GM12874 (cell line): ENCODE results near the gene SNCB.

ENCODE experiments used
- TF ChIP-seq, protein P1 (sequence below): IDR thresholded peaks from 2 replicates; pipeline ENCODE4 v1.5.1; 2011; ENCODE audit warnings: low read depth, mild to moderate bottlenecking, control low read depth, low read length, moderate library complexity; ENCODE audit not compliant: insufficient read depth

The SNCB gene

DNA sequence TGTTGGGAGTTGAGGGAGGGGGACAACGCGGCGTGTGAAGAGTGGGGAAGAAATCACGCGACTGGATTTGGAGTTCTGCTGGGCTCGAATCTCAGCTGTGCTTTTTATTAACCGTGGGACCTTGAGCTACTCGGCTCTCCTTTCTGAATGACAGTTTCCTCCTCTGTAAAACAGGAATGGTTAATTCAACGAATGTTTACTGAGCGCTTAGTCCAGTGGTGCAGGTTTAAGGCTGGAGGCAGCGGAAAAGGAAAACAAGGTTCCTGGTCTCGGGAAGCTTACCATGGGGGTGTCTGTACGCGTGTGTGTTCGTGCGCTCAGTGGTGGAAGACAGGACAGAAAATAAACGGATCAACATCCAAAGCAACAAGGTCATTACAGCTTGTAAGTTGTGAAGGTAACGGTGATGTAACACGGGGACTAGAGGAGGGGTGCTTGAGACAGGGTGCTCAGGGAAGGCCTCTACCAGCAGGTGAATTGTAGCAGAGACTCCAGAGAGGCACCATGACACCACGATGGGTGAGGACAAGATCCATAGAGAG is 418 bp upstream of the SNCB start:
- TF ChIP-seq, protein P1, sequence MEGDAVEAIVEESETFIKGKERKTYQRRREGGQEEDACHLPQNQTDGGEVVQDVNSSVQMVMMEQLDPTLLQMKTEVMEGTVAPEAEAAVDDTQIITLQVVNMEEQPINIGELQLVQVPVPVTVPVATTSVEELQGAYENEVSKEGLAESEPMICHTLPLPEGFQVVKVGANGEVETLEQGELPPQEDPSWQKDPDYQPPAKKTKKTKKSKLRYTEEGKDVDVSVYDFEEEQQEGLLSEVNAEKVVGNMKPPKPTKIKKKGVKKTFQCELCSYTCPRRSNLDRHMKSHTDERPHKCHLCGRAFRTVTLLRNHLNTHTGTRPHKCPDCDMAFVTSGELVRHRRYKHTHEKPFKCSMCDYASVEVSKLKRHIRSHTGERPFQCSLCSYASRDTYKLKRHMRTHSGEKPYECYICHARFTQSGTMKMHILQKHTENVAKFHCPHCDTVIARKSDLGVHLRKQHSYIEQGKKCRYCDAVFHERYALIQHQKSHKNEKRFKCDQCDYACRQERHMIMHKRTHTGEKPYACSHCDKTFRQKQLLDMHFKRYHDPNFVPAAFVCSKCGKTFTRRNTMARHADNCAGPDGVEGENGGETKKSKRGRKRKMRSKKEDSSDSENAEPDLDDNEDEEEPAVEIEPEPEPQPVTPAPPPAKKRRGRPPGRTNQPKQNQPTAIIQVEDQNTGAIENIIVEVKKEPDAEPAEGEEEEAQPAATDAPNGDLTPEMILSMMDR: no peak

GRCh38 chr5:176629317-176629852 is 949 bp downstream of the SNCB start:
- TF ChIP-seq, protein P1: no peak

DNA sequence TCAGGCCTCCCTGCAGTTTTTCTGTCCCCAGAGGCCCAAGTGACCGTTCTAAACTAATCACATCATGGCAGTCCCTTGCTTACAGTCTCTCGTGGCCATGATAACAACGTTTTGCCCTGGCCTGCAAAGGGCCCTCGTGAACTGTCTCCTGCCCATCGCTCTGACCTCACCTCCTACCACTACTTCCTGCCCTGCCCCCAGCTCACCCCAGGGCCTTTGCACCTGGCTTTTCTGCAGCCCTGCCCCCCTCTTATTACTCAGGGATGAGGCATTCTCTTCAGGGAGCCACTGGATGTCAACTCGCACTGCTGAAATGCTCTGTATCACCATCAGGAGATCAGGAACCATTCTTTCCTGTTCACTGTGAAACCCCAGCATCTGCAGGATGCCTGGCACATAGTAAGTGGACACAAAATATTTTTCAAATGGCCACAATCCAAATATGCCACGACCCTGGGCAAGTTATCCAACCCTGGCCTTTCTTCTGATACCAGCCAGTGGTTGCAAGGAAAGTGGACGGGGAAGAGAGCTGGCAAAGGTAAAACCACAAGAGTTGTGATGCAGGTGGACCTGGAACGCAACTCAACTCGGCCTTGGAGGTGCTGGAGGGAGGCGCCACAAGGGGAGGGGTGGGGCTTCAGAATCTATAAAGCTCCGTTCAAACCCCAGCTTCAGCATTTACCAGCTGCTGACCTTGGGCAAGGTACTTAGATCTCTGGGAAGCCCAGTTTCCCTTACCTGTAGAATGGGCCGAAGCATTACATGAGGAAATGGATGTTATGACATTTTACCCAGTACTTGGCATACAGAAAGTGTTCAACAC is 1.7 kb downstream of the SNCB start:
- TF ChIP-seq, protein P1: no peak

GRCh38 chr5:176627582-176627981 is 2.8 kb downstream of the SNCB start:
- TF ChIP-seq, protein P1: no peak

- TF ChIP-seq, protein P1: no peak
These were observed 3.5 kb downstream of the SNCB start for GRCh38 chr5:176626876-176627236.

DNA sequence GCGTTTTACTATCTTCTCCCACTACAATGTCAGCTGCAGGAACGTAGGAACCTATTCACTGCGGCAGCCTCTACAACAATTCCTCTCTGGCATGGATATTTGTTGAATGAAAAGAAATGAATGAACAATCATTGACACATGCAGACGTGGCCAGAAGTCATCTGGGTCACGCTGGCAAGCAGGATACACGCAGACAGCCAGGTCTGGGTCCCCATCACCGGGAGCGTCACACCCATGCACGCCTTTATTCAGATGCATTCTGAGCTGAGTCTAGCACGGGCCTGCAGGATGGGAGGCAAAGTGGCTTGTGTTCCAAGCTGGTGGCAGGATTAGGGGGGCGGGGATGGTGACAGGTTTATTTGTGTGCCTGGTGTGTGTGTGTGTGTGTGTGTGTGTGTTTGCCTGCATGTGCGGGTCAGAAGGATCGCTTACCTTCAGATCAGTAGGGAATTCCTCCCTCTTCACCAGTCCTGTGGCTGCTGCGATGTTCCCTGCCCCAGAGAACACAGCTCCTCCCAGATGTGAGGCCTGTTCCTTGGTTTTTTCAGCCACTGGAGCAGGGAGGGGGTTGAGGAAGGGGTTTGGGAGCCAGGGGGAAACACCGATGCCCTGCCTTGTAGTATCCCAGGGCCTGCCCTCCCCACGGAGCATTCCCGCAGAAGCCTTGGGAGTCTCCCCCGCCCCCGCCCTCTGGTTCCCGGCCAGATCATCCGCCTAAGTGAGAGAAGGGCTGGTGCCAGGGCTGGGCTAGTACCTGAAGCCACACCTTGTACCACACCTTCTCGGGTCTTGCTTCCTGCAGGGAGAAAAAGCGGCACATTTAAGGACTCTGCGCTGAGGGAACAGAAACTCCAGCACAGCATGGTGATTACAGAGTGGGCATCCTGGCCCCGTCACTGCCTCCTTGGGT is 4.1 kb downstream of the SNCB start:
- TF ChIP-seq, protein P1: no peak

DNA sequence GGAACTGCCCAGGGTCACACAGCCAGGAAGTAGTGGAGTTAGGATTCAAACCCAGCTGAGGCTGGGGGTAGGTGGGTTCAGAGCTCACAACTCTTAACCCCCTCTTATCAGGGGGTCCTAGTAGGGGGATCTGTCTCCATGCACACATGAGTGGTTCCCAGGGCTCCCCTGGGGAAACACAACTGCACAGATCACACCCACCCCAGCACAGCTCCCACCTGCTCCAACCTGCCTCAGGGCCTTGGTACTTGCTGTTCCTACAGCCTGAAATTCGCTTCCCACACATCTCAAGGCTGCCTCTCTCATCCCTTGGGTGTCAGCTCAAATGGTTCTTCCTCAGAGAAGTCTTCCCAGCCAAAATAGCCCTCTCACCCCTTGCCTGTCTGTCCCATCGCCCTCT is 4.8 kb downstream of the SNCB start:
- TF ChIP-seq, protein P1: no peak
